Activated T-cell treated with anti-CD3 and anti-CD28 coated beads, Interleukin-2, amount 50 U/mL, for 24 hours (primary cell): ENCODE measurements around the gene CCL14.
"Not testable (repeated sequence)": the region's sequence is repeated elsewhere in the genome, so short reads cannot be mapped to it uniquely, and the experiment has no call there.

Experiments
- DNase-seq: peaks from one replicate; pipeline ENCODE4 v3.0.0-alpha.2; 2020
- H3K27ac Mint-ChIP-seq: 2 replicates; pipeline ENCODE4 v1.8.0; 2020; ENCODE audit warnings: mild to moderate bottlenecking, mixed read lengths
- H3K27me3 Mint-ChIP-seq: 2 replicates; pipeline ENCODE4 v1.8.0; 2020; ENCODE audit warnings: mixed read lengths
- H3K36me3 Mint-ChIP-seq: 2 replicates; pipeline ENCODE4 v1.8.0; 2020; ENCODE audit warnings: low read depth, mixed read lengths
- H3K4me1 Mint-ChIP-seq: 2 replicates; pipeline ENCODE4 v1.8.0; 2020; ENCODE audit warnings: low read depth, mixed read lengths
- H3K4me3 Mint-ChIP-seq: 2 replicates; pipeline ENCODE4 v1.8.0; 2020; ENCODE audit warnings: mild to moderate bottlenecking, moderate library complexity, mixed read lengths
- H3K9me3 Mint-ChIP-seq: 2 replicates; pipeline ENCODE4 v1.8.0; 2020; ENCODE audit warnings: mixed read lengths

Gene CCL14

DNA sequence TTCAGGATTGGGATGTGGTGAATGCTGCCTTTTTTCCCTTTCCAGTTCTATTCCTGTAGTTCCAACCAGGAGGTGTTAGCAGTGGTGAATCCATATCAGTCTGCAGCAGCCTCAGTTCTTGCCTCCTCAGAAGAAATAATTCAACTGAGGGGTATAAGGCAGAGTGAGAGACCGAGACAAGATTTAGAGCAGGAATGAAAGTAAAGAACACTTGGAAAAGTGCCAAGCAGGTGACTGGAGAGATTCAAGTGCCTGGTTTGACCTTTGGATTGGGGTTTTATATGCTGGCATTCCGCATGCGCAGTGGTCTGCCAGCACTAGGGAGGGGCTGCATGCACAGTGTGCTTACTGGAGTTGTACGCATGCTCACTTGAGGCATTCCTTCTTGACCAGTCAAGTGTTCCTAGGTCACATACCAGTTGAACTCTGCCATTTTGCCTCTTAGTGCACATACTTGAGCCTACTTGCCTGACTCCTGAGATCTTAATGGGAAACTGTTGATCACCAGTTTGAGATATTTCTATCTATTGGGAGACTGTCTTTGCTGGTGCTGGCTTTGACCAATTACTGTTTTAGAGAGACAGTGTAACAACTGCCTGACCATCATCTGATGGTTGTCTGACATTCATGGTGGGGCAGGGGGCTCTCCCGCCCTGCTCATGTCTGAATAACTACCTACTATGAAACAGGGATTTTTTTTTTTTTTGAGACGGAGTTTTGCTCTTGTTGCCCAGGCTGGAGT lies 15.5 kb upstream of the CCL14 start:
- H3K4me3 Mint-ChIP-seq = no peak overlapping the region
- no peak overlapping the region for H3K27ac Mint-ChIP-seq
- DNase-seq = no peak
- peaks cover 8% of the 10 kb centered on the region for H3K4me1 Mint-ChIP-seq
- H3K27me3 Mint-ChIP-seq = no peaks in the 10 kb centered on the region
- no peaks in the 10 kb centered on the region for H3K9me3 Mint-ChIP-seq
- no peaks in the 10 kb centered on the region for H3K36me3 Mint-ChIP-seq

DNA sequence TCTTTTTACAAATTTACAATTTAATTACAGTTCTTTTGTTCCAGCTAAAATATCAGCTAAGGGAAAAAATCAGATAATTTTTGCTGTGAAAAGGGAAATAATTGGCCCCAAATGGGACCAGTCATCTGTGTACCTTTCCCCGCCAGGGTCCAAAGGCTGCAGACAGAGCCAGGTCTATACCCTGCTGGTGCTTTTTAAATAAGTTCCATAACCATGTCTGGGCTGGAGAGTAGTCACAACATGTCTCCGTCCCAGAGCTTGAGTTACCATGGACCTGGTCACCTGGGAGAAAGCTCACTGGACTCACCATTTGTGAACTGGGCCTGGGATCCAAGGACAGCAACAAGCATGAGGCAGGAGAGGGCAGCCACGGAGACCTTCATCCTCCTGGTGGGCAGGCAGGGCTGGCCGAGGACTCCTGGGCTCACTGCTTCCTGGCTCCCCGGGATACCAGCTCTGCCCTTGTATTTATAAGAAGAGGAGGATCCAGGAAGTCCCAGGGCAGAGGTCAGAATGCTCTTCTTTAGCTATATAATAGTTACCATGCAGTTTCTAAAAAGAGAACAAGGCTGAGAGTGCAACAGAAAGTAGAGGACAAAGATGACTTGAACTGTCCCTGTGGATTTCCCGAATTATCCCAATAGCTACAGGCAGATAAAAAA lies 14.7 kb upstream of the CCL14 start, which contains the start of gene CCL15:
CCL15 (minus strand) TSS at position 444 of the 662 bp plus-strand sequence; CDS start at position 383, 61 bp downstream.
- H3K36me3 Mint-ChIP-seq = no peaks in the 10 kb centered on the region
- no peak within 1 kb of the TSS for H3K27ac Mint-ChIP-seq
- H3K9me3 Mint-ChIP-seq = no peaks in the 10 kb centered on the region
- DNase-seq = no peak
- H3K27me3 Mint-ChIP-seq = peaks cover 6% of the 10 kb centered on the region
- H3K4me1 Mint-ChIP-seq = peaks cover 13% of the 10 kb centered on the region
- no peak within 1 kb of the TSS for H3K4me3 Mint-ChIP-seq

DNA sequence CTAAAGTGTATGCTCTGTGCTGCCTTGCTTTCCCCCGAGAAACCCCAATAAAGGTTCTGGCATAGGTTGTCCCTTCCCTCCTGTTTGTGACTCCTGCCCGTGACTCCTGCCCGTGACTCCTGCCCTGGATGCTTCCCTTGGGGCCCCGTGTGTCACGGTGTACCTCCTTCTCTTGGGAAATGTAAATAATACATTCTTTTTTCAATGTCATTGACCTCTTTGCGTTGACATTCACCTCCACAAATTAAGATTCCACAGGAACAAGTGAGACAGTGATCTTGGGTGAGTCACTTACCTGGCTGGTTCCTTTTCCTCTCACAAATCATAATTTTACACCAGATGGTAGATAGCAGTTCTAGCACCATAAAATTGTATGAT lies 14.2 kb upstream of the CCL14 start:
- H3K27me3 Mint-ChIP-seq = peaks cover 6% of the 10 kb centered on the region
- no peaks in the 10 kb centered on the region for H3K36me3 Mint-ChIP-seq
- H3K9me3 Mint-ChIP-seq = no peaks in the 10 kb centered on the region
- no peak overlapping the region for H3K27ac Mint-ChIP-seq
- no peak overlapping the region for H3K4me3 Mint-ChIP-seq
- H3K4me1 Mint-ChIP-seq = peaks cover 13% of the 10 kb centered on the region
- no peak for DNase-seq

DNA sequence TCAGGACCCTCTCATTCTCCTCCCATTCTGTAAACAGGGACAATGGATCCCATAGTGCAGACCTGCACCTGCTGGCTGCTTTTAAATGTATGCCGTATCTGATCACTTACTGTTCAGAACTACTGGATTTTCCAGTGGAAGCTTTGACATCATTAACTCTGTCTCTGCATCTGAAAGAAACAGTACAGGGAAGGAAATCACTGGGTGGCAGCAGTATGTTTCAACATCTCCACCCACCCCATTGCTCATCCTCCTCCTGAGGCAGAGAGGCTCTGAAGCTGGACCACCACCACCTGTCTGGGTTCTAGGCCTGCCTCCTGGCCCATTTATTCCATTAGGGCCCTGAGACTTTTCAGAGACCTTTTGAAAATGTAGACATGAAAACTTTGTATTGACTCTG lies 12.2 kb upstream of the CCL14 start:
- Mint-ChIP-seq H3K27ac (no peak overlapping the region), H3K36me3 (no peaks in the 10 kb centered on the region), H3K4me1 (peaks cover 5% of the 10 kb centered on the region), H3K27me3 (peaks cover 13% of the 10 kb centered on the region), H3K9me3 (no peaks in the 10 kb centered on the region), H3K4me3 (no peak overlapping the region)
- no peak for DNase-seq

DNA sequence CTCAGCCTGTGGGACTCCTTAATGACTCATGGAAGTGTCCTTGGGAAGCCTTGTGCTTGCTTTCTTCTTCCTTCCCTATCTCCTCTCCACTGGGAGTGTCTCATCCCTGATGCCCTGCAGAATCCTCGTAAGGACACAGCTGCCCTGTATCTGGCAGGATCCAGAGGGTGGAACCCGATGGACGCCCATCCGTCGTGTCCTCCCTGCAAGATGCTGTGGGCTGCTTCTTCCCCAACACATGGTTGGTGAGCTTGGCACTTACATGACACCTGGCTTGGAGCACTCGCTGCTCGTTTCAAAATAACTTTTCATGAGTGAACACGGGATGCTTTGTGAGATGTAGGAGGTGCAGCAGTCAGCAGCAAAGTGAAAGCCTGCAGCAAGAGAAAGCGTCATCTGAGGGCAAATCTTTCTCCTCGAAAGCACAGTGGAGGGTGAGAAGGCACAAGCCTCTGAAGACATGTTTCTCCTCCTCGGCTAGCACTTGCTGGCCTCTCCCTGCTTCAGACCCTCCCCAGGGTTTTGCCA lies 11.6 kb upstream of the CCL14 start:
- Mint-ChIP-seq H3K9me3 (no peaks in the 10 kb centered on the region), H3K27me3 (peaks cover 13% of the 10 kb centered on the region), H3K4me3 (no peak overlapping the region), H3K4me1 (peaks cover 5% of the 10 kb centered on the region), H3K36me3 (no peaks in the 10 kb centered on the region), H3K27ac (no peak overlapping the region)
- no peak for DNase-seq

DNA sequence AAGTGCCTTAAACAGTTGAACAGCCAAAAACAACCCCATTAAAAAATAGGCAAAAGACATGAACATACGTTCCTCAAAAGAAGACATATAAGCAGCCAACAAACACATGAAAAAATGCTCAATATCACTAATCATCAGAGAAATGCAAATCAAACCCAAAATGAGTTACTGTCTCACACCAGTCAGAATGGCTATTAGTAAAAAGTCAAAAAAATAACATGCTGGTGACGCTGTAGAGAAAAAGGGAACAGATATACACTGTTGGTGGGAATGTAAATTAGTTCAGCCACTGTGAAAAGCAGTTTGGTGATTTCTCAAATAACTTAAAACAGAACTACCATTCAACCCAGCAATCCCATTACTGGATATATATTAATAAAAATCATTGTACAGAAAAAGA lies 8.8 kb upstream of the CCL14 start:
- H3K4me1 Mint-ChIP-seq, H3K27ac Mint-ChIP-seq, H3K36me3 Mint-ChIP-seq, DNase-seq, H3K9me3 Mint-ChIP-seq, H3K4me3 Mint-ChIP-seq: not testable (repeated sequence)
- H3K27me3 Mint-ChIP-seq = peaks cover 26% of the 10 kb centered on the region

DNA sequence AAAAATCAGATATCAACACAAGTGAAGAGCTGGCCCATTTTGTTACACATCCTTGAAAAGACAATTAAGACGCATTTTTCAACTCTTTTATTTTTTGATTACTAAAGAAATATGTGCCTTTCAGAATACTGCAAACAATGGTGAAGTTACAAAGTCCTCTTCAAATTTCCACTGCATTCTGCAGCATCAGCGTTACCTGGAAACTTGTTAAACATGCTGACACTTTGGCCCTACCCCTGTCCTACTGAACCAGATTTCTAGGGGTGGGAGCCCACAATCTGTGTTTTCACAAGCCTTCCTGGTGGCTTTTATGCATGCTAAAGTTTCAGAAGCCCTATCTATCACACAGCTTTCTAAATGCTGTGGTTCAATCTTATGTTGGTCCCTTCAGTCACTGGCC lies 4.5 kb upstream of the CCL14 start:
- Mint-ChIP-seq H3K4me1 (no peaks in the 10 kb centered on the region), H3K36me3 (no peaks in the 10 kb centered on the region), H3K4me3 (no peak overlapping the region), H3K27me3 (peaks cover 19% of the 10 kb centered on the region), H3K9me3 (peaks cover 11% of the 10 kb centered on the region), H3K27ac (no peak overlapping the region)
- no peak for DNase-seq

DNA sequence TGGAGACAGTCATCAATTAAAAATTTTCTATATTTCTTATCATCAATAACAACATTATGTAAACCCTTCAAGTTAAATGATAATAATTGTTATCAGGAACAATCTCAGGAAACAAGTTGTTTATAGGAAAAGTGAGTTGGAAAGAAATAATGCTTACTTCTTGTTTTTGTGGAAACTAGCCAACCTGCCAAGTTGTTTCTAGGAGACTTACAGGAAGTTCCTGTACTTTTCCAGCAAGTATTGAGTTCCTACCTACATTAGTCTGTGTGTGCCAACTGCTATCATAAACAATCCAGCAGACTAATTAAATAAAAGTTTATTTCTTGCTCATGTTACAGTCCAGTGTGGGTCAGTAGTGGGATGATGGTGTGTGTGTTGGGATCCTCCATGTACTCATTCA lies 1.6 kb upstream of the CCL14 start:
- no peak overlapping the region for H3K27ac Mint-ChIP-seq
- H3K36me3 Mint-ChIP-seq = no peaks in the 10 kb centered on the region
- H3K27me3 Mint-ChIP-seq = peaks cover 12% of the 10 kb centered on the region
- no peak for DNase-seq
- peaks cover 11% of the 10 kb centered on the region for H3K9me3 Mint-ChIP-seq
- no peaks in the 10 kb centered on the region for H3K4me1 Mint-ChIP-seq
- no peak overlapping the region for H3K4me3 Mint-ChIP-seq

DNA sequence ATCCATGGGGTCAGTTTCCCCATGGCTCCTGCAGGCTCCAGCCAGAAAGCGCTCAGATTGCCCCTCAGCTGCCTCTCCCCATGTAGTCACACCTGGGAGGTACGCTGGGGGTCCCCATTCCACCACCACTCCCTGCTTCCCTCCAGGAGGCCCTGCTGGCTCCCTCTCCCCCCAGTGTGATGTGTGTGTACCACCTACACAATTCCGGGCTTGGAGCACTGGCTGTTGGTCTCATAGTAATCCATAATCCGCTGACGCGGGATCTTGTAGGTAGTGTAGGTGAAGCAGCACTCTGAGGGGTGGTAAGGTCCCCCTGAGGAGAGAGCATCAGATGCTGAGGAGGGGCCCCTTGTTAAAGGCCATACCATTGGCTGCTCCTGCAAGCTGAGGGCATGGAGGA lies 2.4 kb downstream of the CCL14 start:
- Mint-ChIP-seq H3K9me3 (peaks cover 6% of the 10 kb centered on the region), H3K36me3 (no peaks in the 10 kb centered on the region), H3K4me3 (no peak overlapping the region), H3K4me1 (no peaks in the 10 kb centered on the region), H3K27me3 (no peaks in the 10 kb centered on the region), H3K27ac (no peak overlapping the region)
- DNase-seq = no peak

DNA sequence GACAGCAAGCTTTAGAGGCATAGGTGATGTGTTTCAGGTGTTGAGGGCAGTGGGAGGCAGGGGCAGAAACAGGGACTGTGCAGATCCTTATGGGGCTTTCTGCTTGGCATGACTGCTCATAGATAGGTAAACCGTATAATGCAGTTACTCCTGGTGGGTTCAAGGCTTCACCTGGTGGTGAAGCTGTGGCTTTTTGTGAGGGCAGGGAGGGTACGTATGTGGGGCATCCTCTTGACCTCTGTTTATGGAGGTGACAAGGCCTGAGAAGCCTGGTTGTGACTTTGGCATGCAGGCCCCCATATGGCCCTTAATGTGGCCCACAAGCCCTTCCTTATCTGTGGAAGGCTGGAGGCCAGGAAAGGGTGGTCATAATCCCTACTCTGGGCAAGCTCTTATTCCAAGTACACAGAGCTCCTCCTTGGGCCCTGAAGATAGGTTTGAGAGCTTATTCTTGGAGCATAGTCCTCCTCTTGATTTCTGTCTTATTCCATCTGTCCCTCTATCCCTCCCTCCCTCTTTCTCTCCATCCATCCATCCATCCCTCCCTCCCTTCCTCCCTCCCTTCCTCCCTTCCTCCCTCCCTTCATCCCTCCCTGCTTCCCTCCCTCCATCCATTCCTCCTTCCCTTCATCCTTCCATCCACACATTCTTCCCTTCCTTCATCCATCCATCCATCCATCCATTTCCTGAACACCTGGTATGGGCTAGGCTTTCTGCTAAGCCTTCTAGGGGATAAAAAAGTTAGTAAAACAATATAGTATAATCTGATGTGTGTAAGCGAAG lies 3.9 kb downstream of the CCL14 start:
- no peaks in the 10 kb centered on the region for H3K9me3 Mint-ChIP-seq
- H3K27me3 Mint-ChIP-seq = no peaks in the 10 kb centered on the region
- no peak for DNase-seq
- no peak overlapping the region for H3K27ac Mint-ChIP-seq
- no peaks in the 10 kb centered on the region for H3K36me3 Mint-ChIP-seq
- no peak overlapping the region for H3K4me3 Mint-ChIP-seq
- H3K4me1 Mint-ChIP-seq = no peaks in the 10 kb centered on the region

DNA sequence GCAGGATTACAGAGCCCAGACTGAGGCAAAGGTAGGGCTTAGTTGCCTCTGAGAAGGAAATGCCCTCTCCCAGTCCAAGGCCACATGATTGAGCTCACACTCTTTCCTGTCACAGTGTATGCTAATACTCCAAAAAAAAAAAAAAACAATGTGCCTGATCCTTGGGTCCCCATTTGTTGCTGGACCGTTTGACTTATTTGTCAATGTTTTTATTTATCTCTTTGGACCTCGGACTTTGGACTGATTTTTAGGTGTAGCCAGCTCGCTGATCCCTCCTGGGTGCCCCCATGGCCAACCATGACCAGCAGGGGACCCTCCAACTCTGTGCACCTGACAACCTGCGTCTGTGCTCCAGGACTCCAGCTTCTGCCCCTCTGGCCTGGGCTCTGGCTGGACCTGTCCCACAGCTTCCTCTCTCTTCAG lies 4.6 kb downstream of the CCL14 start:
- H3K36me3 Mint-ChIP-seq = no peaks in the 10 kb centered on the region
- no peaks in the 10 kb centered on the region for H3K9me3 Mint-ChIP-seq
- no peak overlapping the region for H3K27ac Mint-ChIP-seq
- no peak overlapping the region for H3K4me3 Mint-ChIP-seq
- no peaks in the 10 kb centered on the region for H3K4me1 Mint-ChIP-seq
- no peak for DNase-seq
- H3K27me3 Mint-ChIP-seq = no peaks in the 10 kb centered on the region

DNA sequence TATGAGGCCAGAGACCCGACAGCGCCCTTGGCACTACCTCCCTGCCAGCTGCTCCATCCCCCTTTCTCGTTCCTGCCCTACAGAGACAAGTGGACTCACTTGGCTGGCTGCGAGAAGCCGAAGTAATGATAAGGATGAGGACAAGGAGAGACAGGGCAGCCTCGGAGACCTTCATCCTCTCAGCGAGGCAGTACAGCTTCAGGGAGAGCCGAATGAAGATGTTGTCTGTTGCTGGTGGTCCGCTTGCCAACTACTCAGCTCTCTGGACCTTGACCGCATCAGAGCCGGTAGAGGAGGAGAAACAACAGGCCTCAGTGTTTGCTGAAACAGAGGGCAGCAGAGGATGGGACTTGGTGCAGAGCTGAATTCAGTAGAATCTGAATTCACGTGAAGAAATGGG lies 5.3 kb downstream of the CCL14 start, which contains the start of gene CCL16:
CCL16 (minus strand) TSS at position 252 of the 400 bp plus-strand sequence; CDS start at position 175, 77 bp downstream.
- no peaks in the 10 kb centered on the region for H3K4me1 Mint-ChIP-seq
- no peak within 1 kb of the TSS for H3K4me3 Mint-ChIP-seq
- H3K9me3 Mint-ChIP-seq = no peaks in the 10 kb centered on the region
- H3K27ac Mint-ChIP-seq = no peak within 1 kb of the TSS
- H3K27me3 Mint-ChIP-seq = no peaks in the 10 kb centered on the region
- DNase-seq = no peak
- H3K36me3 Mint-ChIP-seq = no peaks in the 10 kb centered on the region

DNA sequence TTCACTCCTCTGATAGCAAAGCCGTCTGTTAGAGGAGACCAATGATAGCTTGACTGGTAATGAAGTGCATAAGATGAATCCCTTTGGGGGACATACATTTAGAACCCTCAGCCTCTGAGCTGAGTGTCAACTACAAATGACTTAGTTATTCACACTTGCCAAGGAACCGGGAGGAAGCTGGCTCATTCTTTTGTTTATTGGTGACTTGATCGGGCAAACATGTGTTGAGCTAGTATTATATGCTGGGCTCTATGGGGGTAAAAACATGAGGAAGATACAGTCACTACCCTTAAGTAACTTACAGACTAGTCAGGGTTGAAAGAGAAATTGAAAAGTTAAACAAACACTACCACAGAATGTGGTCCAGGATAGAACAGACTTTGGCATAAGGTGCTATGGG lies 8.2 kb downstream of the CCL14 start:
- no peak for DNase-seq
- H3K4me3 Mint-ChIP-seq = no peak overlapping the region
- H3K36me3 Mint-ChIP-seq = no peaks in the 10 kb centered on the region
- peaks cover 7% of the 10 kb centered on the region for H3K4me1 Mint-ChIP-seq
- H3K9me3 Mint-ChIP-seq = no peaks in the 10 kb centered on the region
- H3K27ac Mint-ChIP-seq = no peak overlapping the region
- H3K27me3 Mint-ChIP-seq = no peaks in the 10 kb centered on the region

DNA sequence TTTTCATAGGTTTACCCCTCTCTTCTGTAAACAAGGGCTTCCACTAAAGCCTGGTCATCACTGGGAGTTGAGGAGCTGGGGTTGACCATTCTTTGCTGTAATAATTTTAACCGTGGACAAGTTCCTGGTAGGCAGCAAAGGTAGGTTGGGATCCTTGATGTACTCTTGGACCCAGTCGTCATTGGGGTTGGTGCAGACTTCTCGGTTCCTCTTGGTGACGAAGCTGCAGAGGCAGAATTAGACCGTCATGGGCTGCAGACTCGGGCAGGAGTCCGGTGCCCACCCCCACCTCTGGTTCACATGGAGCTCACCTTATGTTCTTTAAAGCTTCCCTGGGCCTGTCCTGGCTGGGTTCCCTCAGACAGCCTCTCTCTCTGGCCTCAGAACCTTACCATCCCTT lies 9.0 kb downstream of the CCL14 start:
- Mint-ChIP-seq H3K36me3 (no peaks in the 10 kb centered on the region), H3K27me3 (no peaks in the 10 kb centered on the region), H3K9me3 (no peaks in the 10 kb centered on the region), H3K27ac (no peak overlapping the region), H3K4me1 (peaks cover 7% of the 10 kb centered on the region), H3K4me3 (no peak overlapping the region)
- DNase-seq = no peak
